WTC11 (cell line): Measurements from ENCODE around the gene AMBN. TPM values are rescaled to one million over a fixed set of nuclear protein-coding genes. Genes with fewer than 3 reads are reported as not detected.

Source experiments
- ATAC-seq: fragments of 200-7000 bp; cut with Tn5 transposase; 2 replicates; pipeline ENCODE4 v1.10.0; 2021; ENCODE audit warnings: mild to moderate bottlenecking, moderate library complexity
- CTCF ChIA-PET: fragments of 300-600 bp; sonication (Branson Sonifier 250); formaldehyde crosslinking; loops from one replicate; lab custom pipeline; 2021; ENCODE audit warnings: antibody characterized with exemption; lab: Charles Lee
- POLR2A ChIA-PET: fragments of 350-600 bp; sonication (Branson Sonifier 250); formaldehyde crosslinking; loops from one replicate; lab custom pipeline; 2021; ENCODE audit warnings: antibody characterized with exemption; lab: Charles Lee
- DNase-seq: peaks from one replicate; pipeline ENCODE4 v3.0.0; 2021; ENCODE audit warnings: low spot score
- H3K27ac Mint-ChIP-seq: 2 replicates; pipeline ENCODE4 v1.8.0; 2021; ENCODE audit warnings: mixed read lengths
- H3K27me3 Mint-ChIP-seq: 2 replicates; pipeline ENCODE4 v1.8.0; 2021; ENCODE audit warnings: low read depth, mild to moderate bottlenecking, moderate library complexity, mixed read lengths
- H3K36me3 Mint-ChIP-seq: 2 replicates; pipeline ENCODE4 v1.8.0; 2021; ENCODE audit warnings: mixed read lengths
- H3K4me1 Mint-ChIP-seq: 2 replicates; pipeline ENCODE4 v1.8.0; 2022; ENCODE audit warnings: mixed read lengths
- H3K4me3 Mint-ChIP-seq: 2 replicates; pipeline ENCODE4 v1.8.0; 2021; ENCODE audit warnings: mild to moderate bottlenecking, moderate library complexity, mixed read lengths
- H3K9me3 Mint-ChIP-seq: 2 replicates; pipeline ENCODE4 v1.8.0; 2021; ENCODE audit warnings: mixed read lengths
- CTCF ChIP-seq: fragments of 200-600 bp; IDR thresholded peaks from 2 replicates; pipeline ENCODE4 v1.8.0; 2022; ENCODE audit warnings: antibody characterized with exemption
- ERG ChIP-seq: fragments of 250-450 bp; sonication (Bioruptor Pico); IDR thresholded peaks from 2 replicates; pipeline ENCODE4 v1.8.0; 2021; ENCODE audit warnings: mild to moderate bottlenecking
- HMGXB4 ChIP-seq: sonication (generic); formaldehyde crosslinking; IDR thresholded peaks from 2 replicates; pipeline ENCODE4 v1.8.1; 2023; ENCODE audit warnings: mild to moderate bottlenecking, moderate library complexity, missing genetic modification reagents
- KAT7 ChIP-seq: sonication (generic); formaldehyde crosslinking; IDR thresholded peaks from 2 replicates; pipeline ENCODE4 v1.8.1; 2023; ENCODE audit warnings: missing genetic modification reagents, mild to moderate bottlenecking, borderline replicate concordance
- MXD4 ChIP-seq: fragments of 250-450 bp; sonication (Bioruptor Pico); IDR thresholded peaks from 2 replicates; pipeline ENCODE4 v1.8.0; 2021; ENCODE audit warnings: mild to moderate bottlenecking, moderate library complexity, borderline replicate concordance
- NR2C2 ChIP-seq: sonication (generic); formaldehyde crosslinking; IDR thresholded peaks from 2 replicates; pipeline ENCODE4 v1.8.0; 2022; ENCODE audit warnings: mild to moderate bottlenecking, missing genetic modification reagents
- OVOL2 ChIP-seq: fragments of 250-450 bp; sonication (Bioruptor Pico); IDR thresholded peaks from 2 replicates; pipeline ENCODE4 v1.9.0; 2021; ENCODE audit warnings: mild to moderate bottlenecking, borderline replicate concordance
- SP1 ChIP-seq: sonication (generic); formaldehyde crosslinking; conservative IDR thresholded peaks from 2 replicates; pipeline ENCODE4 v1.8.1; 2022; ENCODE audit warnings: missing genetic modification reagents
- TEAD1 ChIP-seq: sonication (generic); formaldehyde crosslinking; IDR thresholded peaks from 2 replicates; pipeline ENCODE4 v1.8.0; 2022; ENCODE audit warnings: mild to moderate bottlenecking, missing genetic modification reagents
- TEAD4 ChIP-seq: sonication (generic); formaldehyde crosslinking; IDR thresholded peaks from 2 replicates; pipeline ENCODE4 v1.8.0; 2022; ENCODE audit warnings: mild to moderate bottlenecking, missing genetic modification reagents
- TP53 ChIP-seq: sonication (generic); formaldehyde crosslinking; IDR thresholded peaks from 2 replicates; pipeline ENCODE4 v1.8.1; 2023; ENCODE audit warnings: mild to moderate bottlenecking, missing genetic modification reagents
- ZMAT4 ChIP-seq: fragments of 250-450 bp; sonication (Bioruptor Pico); IDR thresholded peaks from 2 replicates; pipeline ENCODE4 v1.9.0; 2021; ENCODE audit warnings: mild to moderate bottlenecking
- ZNF138 ChIP-seq: sonication (generic); formaldehyde crosslinking; conservative IDR thresholded peaks from 2 replicates; pipeline ENCODE4 v1.8.1; 2022; ENCODE audit warnings: mild to moderate bottlenecking, moderate library complexity, missing genetic modification reagents
- ZSCAN18 ChIP-seq: fragments of 250-450 bp; sonication (Bioruptor Pico); IDR thresholded peaks from 2 replicates; pipeline ENCODE4 v2.1.2; 2022; ENCODE audit warnings: mild to moderate bottlenecking, moderate library complexity
- total RNA-seq: library from RNA; stranded (reverse); gene quantifications from 3 replicates; pipeline ENCODE4 v1.2.3, GENCODE V29; 2021
- TF ChIP-seq, protein P1 (sequence below): sonication (generic); formaldehyde crosslinking; IDR thresholded peaks from 2 replicates; pipeline ENCODE4 v1.8.1; 2022; ENCODE audit warnings: missing genetic modification reagents, borderline replicate concordance
- TF ChIP-seq, protein P2 (sequence below): sonication (generic); formaldehyde crosslinking; IDR thresholded peaks from 2 replicates; pipeline ENCODE4 v1.8.1; 2023; ENCODE audit warnings: mild to moderate bottlenecking, missing genetic modification reagents

The AMBN gene
- total RNA-seq, 1 experiment from 2014 or later = not detected

GRCh38 chr4:70614184-70614555 lies 22.1 kb downstream of the AMBN start:
- Mint-ChIP-seq H3K4me3 (no peak overlapping the region), H3K27me3 (no peaks in the 10 kb centered on the region), H3K9me3 (peaks cover 11% of the 10 kb centered on the region), H3K27ac (no peak overlapping the region), H3K36me3 (no peaks in the 10 kb centered on the region), H3K4me1 (no peaks in the 10 kb centered on the region; the same call in 1 of the 2 replicates)
- ChIA-PET CTCF (interaction anchor here (0.9 to 1.8 kb wide), 2 partner anchors 12 to 20 kb away, joined by 5 to 6 read pairs; no protein-coding TSS in a partner anchor), POLR2A (no interaction called here)
- TF ChIP-seq, protein P1, sequence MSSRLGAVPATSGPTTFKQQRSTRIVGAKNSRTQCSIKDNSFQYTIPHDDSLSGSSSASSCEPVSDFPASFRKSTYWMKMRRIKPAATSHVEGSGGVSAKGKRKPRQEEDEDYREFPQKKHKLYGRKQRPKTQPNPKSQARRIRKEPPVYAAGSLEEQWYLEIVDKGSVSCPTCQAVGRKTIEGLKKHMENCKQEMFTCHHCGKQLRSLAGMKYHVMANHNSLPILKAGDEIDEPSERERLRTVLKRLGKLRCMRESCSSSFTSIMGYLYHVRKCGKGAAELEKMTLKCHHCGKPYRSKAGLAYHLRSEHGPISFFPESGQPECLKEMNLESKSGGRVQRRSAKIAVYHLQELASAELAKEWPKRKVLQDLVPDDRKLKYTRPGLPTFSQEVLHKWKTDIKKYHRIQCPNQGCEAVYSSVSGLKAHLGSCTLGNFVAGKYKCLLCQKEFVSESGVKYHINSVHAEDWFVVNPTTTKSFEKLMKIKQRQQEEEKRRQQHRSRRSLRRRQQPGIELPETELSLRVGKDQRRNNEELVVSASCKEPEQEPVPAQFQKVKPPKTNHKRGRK (CRISPR knock-in tag) = no peak
- TF ChIP-seq ZSCAN18 (CRISPR knock-in tag) (no peak), KAT7 (CRISPR knock-in tag) (no peak), MXD4 (CRISPR knock-in tag) (no peak), SP1 (CRISPR knock-in tag) (no peak), NR2C2 (CRISPR knock-in tag) (no peak), ZMAT4 (CRISPR knock-in tag) (no peak), TEAD1 (CRISPR knock-in tag) (no peak)
- TF ChIP-seq, protein P2, sequence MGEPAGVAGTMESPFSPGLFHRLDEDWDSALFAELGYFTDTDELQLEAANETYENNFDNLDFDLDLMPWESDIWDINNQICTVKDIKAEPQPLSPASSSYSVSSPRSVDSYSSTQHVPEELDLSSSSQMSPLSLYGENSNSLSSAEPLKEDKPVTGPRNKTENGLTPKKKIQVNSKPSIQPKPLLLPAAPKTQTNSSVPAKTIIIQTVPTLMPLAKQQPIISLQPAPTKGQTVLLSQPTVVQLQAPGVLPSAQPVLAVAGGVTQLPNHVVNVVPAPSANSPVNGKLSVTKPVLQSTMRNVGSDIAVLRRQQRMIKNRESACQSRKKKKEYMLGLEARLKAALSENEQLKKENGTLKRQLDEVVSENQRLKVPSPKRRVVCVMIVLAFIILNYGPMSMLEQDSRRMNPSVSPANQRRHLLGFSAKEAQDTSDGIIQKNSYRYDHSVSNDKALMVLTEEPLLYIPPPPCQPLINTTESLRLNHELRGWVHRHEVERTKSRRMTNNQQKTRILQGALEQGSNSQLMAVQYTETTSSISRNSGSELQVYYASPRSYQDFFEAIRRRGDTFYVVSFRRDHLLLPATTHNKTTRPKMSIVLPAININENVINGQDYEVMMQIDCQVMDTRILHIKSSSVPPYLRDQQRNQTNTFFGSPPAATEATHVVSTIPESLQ (CRISPR knock-in tag) = no peak
- ATAC-seq (no peak), DNase-seq (no peak)

- no peaks in the 10 kb centered on the region for H3K4me1 Mint-ChIP-seq
- TF ChIP-seq OVOL2 (no peak), HMGXB4 (CRISPR knock-in tag) (no peak), TEAD1 (CRISPR knock-in tag) (no peak), TEAD4 (CRISPR knock-in tag) (no peak), CTCF (no peak), TP53 (CRISPR knock-in tag) (no peak), ZNF138 (CRISPR knock-in tag) (no peak), ERG (CRISPR knock-in tag) (no peak)
- CTCF ChIA-PET = no interaction called here
- no peak overlapping the region for H3K27ac Mint-ChIP-seq
- ATAC-seq = no peak
- no peak for DNase-seq
- H3K9me3 Mint-ChIP-seq = peaks cover 10% of the 10 kb centered on the region
- no peaks in the 10 kb centered on the region for H3K36me3 Mint-ChIP-seq
- H3K4me3 Mint-ChIP-seq = no peak overlapping the region
- POLR2A ChIA-PET = no interaction called here
- H3K27me3 Mint-ChIP-seq = no peaks in the 10 kb centered on the region
These were observed 27.2 kb downstream of the AMBN start for GRCh38 chr4:70619288-70619687.
